HT1080 (cell line): ENCODE measurements around the gene RUNDC3A. TPM values are rescaled to one million over a fixed set of nuclear protein-coding genes. Genes with fewer than 3 reads are reported as not detected.
"Not testable (repeated sequence)": the region's sequence is repeated elsewhere in the genome, so short reads cannot be mapped to it uniquely, and the experiment has no call there.

Source experiments
- DNase-seq: peaks from one replicate; pipeline ENCODE4 v3.0.0-alpha.2; 2015; ENCODE audit warnings: low read depth
- total RNA-seq: library from RNA; depleted of rRNA; stranded (reverse); fragments of >200 nt; shearing (Covaris generic); gene quantifications from 2 replicates; pipeline ENCODE4 v1.2.3, GENCODE V29; 2014

Gene RUNDC3A
- total RNA-seq, 1 experiment from 2014 or later = 0.31 TPM

DNA sequence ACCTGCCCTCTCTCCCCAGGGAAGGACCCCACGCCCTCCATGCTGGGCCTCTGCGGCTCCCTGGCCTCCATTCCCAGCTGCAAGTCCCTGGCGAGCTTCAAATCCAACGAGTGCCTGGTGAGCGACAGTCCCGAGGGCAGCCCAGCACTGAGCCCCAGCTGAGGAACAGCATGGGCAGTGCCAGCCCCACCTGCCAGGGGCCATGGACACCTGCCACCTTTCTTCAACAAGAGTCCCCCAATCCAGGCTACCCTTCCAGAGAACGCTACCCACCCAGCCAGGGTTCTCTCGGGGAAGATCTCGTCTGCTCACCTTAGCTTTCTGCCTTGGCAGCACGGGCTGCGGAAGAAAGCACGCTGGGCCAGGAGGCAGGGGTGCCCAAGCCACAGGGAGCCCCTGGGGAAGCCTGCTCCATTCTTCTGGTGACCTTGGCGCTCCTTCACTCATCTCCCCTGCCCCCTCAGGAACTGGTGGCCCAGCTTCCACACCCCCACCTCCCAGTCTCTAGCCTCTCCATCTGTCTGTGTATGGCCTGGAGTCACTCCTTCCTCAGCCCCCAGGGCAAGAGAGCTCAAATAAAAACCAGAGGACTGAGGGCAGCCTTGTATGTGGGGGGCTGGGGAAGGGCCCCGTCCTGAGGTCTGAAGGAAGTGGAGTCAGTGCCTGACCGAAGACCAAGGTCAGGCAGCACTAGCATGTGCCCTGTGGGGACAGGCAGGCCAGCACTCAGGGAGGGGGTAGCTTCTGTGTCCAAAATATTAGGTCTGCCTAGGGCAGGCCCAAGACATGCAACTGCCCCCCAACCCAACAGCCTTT, 9.9 kb downstream of the RUNDC3A start:
- no peak for DNase-seq

DNA sequence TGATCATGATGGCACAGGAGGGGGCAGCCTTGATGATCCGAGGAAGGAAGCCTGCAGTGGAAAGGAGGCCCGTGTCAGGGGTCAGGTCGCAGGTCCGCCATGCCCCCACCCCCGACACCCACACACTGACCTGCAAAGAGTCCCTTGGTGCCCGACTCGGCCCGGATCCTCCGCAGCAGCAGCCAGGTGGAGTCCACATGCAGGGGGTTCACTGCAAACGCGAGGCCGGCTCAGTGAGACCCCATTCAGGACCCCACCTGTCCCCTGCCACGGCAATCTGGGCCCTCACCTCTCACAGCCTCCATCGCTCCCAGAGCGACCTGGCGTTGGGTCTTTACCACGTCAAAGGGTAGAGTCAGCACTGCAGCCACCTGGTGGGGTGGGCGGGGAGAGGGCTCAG, 11.7 kb downstream of the RUNDC3A start:
- no peak for DNase-seq

DNA sequence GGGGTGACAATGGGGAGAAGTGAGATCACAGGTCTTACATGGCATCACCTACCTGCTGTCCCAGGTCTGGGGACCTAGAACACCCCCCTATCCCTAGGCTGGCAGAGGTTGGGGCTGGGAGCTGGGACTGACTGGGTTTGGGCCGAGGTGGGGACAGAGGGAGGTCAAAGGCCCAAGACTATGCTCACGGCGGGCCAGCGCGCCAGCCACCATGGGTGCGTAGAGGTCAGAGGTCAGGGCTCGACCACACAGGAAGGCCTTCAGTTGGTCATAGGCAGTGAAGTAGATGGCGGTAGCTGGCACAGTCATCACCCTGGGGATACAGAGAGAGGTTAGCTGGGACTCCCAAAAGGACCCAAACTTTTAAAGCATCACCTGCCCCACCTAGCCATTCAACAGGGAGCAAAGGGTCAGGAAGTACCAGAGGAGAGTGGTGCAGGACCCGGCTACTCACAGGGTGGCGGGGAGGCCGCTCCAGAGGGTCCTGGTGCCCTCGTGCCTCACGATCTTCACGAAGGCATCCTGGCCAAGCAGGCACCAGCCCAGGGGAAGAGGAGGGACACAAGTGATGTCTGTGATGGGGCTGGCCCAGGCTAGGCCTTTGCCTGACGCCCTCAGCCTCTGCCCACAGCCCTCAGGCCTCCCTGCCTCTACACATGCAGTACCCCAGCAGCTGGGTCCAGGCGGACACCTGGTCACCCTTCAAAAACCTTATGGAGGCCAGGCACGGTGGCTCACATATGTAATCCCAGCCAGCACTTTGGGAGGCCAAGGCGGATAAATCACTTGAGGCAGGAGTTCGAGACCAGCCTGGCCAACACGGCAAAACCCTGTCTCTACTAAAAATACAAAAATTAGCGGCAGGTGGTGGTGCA, 13.1 kb downstream of the RUNDC3A start:
- DNase-seq = no peak

DNA sequence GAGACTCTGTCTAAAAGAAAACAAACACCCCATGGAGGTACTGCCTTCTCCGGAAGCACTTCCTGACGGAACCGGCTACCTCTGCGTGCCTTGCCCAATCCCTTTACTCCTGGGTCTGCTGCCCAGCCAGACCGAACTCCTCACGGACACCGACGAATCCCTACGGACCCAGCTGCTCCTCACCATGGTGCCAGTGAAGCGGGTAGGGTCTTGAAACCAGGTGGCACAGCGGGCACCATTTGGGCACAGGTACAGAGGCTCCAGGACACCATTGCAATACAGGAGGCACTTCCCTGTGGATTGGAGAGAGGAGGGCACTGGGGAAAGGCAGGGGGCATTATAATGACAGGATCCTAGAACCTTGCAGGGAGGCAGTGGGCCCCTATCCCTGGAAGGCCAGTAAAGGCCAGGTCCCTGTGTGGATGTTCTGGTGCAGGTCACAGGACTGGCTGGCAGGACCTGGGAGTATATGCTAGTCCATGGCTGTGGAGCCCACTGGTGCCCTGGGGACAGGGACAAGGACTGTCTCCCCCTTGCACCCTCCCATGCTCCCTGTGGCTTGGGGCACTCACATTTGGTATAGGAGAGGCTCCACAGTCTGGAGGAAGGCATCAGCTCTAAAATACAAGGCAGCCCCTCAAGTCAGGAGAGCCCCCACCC, 14.0 kb downstream of the RUNDC3A start:
- DNase-seq = no peak

DNA sequence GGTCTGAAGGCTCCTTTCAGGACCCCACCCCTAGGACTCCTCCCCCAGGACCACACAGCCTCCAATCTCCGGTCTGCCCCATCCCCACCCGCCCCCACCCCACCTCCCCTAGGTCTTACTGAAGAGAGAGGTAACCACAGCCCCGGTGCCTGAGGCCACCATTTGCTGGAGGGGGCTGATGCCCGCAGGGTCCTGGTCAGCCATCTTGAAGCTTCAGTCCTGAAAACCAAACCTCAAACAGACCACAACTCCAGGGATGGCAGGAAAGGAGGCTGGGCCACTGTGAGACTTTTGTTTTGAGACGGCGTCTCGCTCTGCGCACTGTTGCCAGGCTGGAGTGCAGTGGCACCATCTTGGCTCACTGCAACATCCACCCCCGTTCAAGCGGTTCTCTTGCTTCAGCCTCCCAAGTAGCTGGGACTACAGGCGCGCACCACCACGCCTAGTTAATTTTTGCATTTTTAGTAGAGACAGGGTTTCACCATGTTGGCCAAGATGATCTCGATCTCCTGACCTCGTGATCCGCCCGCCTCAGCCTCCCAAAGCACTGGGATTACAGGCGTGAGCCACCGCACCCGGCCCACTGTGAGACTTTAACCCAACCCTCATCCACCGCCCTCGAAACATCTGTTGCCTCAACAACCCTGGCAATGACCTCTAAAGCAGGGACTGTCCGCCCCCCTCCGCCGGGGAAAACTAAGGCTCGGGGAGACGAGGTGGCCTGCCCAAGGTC, 15.1 kb downstream of the RUNDC3A start:
- DNase-seq = no peak

DNA sequence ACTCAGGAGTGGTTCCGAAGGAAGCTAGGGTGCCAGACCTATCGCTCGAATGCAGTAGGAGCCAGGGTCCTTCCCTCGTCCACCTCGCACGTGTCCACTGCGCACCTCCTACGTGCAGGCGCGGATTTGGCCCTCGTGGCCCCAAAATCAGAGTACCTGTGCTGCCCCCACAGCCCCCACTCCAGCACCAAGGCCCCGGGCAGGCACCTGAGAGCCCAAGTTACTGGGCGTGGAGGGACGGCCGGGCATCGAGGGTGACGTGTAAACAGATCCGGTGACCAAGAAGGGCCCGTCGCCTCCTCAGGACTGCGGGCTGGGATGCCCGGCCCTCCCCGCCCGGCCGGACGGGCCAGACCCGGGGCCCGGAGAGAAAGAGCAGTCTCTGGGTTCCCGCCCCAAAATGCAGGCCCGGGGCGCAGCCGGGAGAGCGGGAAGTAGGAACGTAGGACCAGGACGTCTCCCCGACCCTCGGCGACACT, 15.7 kb downstream of the RUNDC3A start:
- DNase-seq = no peak

DNA sequence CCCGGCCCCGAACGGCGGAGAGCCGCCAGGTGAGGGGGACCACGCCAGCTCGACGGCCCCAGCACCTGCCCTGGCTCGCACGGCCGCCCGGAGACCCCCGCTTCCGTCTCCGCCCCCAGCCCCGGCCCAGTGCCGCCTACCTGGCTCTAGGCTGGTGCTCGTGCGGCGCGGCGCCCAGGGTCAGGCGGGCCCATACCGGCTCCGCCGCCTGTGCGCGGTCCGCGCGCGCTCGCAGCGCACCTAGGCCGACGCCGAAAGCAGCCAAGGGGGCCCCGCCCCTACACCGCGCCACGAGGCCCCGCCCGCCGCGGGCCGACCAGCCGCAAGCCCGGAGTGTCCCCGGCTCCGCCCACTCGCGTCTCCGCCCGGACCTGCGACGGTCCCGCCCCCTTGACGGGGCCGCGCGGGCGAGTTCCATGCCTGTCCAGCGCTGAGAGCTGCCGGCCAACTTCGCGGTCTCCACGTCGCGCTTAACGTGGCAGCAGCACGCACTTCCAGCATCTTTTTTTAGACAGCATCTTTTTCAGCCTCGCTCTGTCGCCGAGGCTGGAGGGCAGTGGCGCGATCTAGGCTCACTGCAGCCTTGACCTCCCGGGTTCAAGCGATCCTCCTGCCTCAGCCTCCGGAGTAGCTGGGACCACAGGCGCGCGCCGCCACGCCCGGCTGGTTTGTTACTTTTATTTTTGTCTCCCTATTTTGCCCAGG, 16.3 kb downstream of the RUNDC3A start, which contains the start of gene SLC25A39:
TSS of gene SLC25A39 (minus strand) at position 253 of the 705 bp plus-strand sequence. CDS start 1,261 bp downstream, outside the sequence.
- peak; percentile 84 for DNase-seq

DNA sequence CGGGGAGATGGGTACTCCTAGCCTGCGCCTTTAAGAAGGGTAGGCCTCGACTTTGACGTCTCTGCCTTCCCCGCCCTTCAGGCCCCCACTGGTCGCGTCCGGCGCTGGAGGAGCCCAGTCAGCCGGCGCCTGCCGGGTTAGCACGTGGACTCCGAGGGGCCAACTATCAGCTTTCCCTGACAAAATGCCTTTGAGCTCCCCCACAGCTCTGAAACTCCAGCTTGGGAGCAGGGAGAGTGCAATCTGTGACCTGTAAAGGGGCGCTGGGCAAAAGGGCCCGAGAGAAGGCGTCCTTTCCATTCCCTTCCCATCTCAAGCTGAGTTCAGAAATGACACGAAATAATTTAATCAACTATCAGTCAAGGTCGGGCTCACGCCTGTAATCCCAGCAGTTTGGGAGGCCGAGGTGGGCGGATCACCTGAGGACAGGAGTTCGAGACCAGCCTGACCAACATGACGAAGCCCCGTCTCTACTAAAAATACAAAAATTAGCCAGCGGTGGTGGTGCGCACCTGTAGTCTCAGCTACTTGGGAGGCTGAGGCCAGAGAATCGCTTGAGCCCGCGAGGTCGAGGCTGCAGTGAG, 18.6 kb downstream of the RUNDC3A start:
- DNase-seq = peak; percentile 94

DNA sequence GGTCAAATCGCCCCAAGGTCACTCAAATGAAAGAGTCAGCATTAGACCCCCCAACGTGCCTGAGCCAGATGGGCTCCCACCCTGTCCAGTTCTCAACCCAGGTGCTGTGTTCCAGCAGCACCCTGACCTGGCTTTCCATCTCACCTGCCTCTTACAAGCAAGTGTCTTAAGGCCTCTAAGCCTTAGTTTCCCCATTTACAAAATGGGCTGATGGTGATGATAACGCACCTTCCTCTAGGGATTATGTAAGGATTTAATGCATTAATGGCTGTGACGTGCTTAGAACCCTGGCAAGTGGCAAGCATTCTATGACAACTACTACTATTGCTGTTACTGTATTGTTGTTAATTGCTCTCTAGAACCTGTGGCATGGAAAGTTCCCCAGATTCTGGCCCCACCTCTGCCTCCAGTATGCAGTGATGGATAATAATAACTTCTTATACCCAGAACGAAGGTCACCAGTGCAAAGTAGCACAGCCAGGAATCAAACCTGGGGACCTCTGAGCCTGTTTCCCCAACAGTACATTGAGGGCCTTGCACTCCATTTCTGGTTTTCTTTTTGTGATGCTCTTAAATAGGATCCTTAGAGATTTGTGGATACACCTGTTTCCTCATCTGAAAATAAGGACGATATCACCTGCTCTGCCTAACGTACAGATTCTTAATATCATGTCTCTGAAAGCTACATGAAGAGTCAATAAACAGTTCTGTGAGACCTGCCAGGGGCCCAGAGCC, 19.5 kb downstream of the RUNDC3A start:
- DNase-seq = no peak

DNA sequence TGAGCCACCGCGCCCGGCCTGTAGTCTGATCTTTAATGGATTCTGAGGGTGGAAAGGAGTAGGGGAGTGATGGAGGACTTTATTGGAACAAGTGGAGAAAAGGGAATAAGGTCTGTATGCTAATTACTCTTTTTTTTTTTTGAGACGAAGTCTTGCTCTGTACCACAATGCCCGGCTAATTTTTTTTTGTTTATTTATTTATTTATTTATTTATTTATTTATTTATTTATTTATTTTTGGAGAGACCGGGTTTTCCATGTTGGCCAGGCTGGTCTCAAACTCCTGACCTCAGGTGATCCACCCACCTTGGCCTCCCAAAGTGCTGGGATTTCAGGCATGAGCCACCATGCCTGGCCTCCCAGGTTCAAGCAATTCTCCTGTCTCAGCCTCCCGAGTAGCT, 21.1 kb downstream of the RUNDC3A start:
- not testable (repeated sequence) for DNase-seq

DNA sequence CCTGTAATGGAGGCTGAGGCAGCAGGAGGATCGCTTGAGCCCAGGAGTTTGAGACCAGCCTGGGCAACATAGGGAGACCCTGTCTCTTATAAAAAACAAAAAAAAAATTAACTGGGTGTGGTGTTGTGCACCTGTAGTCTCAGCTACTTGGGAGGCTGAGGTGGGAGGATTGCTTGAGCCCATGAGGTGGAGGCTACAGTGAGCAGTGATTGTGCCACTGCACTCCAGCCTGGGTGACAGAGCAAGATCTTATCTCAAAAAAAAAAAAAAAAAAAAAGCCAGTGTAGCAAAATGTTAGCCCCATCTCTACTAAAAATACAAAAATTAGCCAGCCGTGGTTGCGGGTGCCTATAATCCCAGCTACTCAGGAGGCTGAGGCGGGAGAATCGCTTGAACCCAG, 21.9 kb downstream of the RUNDC3A start:
- not testable (repeated sequence) for DNase-seq

DNA sequence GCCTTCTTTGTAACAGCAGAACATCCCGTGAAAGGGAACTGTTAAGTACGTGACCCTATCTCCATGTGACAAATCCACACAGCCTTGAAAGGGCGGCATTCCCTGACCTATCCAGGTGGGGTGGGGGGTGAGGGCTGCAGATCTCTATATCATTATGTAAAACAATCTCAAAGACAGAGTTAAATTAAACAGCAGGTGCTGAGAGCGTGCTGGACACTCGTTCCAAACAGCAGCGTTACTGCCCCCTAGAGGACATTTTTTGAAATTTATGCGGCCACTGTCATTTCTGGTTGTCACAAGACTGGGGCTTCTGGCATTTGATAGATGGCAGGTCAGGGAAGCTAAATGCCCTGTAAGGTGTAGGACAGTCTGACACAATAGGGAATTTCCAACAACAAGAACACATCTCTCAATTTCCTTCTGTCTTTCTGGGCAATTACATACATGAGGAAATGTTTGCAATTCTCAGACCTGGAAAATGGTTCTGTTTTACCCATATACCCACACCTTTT, 22.9 kb downstream of the RUNDC3A start:
- DNase-seq = peak; percentile 60

DNA sequence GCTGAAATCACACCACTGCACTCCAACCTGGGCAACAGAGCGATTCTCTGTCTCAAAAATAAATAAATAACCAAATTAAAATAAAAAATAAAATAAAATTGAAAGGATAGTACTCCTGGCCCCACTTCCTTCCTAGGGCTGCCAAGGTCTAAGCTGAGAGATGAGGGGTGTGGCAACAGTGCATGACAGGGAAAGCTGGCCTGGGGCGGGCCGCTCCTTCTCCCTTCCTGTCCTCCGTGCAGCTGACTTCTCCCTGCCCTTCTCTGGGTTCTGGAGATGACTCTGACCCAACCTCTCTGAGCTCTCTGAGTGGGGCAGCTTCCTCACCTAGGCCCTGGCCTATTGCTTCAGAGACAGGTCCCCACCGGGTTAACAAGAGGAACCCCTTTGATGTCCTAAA, 25.0 kb downstream of the RUNDC3A start:
- no peak for DNase-seq

DNA sequence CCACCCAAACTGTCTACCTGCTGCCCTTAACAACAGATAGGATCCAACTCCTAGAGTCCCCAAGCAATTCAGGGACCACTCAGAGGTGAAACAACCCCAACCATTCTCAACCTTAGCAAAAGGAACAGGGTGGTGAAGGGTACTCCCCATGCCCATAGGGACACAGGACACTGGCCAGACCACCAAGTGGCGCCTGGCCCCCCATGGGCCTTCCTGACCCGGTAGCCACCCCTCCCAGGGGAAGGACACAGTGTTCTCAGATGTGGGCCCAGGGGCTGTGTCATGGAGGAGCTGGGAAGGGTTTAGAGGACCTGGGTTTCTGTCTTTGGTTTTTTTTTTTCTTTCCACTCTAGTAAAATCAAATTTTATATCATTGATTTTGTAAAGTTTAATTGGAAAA, 25.9 kb downstream of the RUNDC3A start:
- no peak for DNase-seq

DNA sequence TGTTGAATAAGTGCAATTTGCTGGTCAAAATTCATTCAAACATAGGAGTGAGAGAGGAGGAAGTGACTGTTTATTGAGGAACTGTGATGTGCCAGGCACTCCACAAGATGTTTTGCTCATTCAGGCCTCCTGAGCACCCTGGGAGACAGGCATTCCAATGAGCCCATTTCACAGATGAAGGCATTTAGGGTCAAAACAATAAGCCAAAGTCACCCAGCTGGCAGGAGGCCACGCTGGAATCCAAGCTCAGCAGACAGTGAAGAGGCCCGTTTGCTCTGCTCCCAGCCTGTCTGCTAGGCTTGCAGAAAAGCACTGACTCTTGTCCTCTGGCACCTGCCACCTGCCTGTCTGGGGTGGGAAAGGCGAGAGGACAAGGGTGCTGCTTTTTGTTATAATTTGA, 26.3 kb downstream of the RUNDC3A start:
- DNase-seq = no peak

DNA sequence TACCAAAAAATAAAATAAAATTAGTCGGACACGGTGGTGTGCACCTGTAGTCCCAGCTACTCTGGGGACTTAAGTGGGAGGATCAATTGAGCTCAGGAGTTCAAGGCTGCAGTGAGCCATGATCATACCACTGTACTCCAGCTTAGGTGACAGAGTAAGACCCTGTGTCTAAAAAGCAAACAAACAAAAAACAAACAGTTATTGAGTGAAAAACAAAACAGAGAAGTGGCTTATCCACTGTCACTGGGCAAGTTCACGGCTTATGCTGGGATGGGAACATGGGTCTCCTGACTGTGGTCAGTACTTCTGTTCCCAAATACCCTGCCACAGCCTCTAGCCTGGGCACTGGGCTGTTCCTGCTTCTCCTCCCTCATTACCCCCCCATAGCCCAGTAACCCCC, 27.2 kb downstream of the RUNDC3A start:
- DNase-seq = no peak

DNA sequence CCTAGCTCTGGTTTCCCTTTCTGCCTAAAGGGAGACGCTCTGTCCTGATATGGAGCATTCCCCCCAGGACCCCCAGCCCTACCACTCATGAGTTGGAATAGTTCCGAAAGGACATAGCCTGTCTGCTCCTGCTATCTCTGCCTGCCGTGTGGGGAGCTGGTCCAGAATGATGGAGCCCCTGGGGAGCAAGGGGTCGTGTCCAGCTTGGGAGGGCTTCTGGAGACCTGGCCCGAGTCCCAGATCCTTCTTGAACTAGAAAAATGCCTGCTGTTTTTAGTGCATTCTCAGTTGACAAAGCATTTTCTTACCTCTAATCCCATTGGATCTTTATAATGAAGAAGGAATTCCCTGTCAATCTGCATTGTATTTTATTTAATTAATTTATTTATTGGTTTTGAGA, 27.6 kb downstream of the RUNDC3A start:
- no peak for DNase-seq

DNA sequence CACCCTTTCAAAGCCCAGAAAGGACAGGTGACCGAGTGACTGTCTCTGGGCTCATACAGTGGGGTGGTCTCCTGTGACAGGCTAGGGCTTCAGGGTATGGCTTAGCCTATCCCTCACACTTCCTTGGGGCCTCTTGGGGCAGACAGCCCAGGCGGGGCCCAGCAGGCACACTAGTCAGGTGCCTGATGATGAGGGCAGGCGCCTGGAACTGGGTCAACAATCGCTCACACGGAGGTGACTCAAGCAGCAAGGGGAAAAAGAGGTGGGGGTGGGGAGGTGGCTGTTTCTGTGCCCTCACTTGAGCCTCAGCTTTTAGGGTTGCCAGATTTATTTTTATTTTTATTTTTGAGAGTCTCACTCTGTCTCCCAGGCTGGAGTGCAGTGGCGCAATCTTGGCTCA, 30.3 kb downstream of the RUNDC3A start:
- peak; percentile 64 for DNase-seq

DNA sequence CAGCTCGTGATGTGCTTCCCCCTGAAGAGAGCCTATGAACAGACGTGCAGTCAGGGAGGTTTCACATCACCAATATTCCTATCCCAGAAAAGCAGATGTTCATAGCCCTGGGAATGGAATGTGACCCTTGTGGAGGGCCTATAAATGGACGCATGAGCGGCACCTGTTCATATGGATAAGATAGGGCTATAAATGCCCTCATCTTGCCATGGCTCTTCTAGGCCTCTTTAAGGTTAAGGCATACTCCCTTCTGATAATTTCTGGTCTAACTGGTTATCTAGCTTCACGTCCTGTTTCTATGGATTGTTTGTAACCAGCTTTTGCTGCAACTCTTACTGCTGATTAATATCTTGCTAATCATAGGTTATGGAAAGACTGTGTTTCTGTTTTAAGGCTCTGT, 32.2 kb downstream of the RUNDC3A start:
- DNase-seq = not testable (repeated sequence)
